Fibroblast of pulmonary artery (primary cell): ENCODE data around the gene ZFHX3.

Experiments used
- DNase-seq: peaks from one replicate; pipeline ENCODE4 v3.0.0-alpha.2; 2010; ENCODE audit warnings: low read depth
- H3K4me3 ChIP-seq: replicated peaks from 2 replicates; pipeline ENCODE4 v1.5.1; 2011; ENCODE audit warnings: low read depth, mild to moderate bottlenecking, control low read depth, low read length, moderate library complexity
- CTCF ChIP-seq: IDR thresholded peaks from 2 replicates; pipeline ENCODE4 v1.5.1; 2011; ENCODE audit warnings: mild to moderate bottlenecking, control low read depth, low read length, inconsistent platforms; ENCODE audit errors: missing control alignments

Gene ZFHX3

DNA sequence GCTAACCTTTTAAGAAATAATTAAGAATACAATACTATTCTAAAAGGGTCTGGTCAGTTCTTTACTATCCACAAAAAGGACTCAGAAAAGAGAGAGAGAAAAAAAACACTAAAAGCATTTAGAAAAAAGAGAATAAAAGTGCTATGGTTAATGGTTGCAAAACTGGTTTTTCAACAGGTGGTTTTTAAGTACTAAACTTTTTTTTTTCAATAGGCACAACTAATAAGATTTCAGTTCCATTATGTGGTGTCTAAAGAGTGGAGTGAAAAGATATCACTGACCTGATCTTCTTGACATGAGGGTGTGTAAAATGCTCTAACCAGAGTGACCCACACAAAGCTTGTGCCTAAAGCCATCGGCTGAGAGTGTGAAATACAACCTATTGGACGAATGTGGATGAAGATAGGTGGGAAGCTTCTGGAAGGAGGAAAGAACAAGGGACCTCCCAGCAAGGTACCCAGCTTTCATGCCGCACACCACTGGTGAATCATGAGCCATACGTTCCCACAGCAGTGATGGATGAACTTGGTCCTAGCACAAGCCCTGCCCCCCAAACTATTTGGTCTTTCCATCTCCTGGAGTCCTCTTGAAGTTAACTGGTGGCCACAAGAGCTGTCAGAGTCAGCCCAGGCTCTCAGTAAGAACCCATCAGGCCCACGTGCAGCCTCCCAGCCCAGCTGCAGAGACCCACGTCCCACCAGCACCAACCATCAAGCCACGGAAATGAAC, 103.0 kb downstream of the ZFHX3 start:
- no peak overlapping the region for H3K4me3 ChIP-seq
- DNase-seq: no peak
- TF ChIP-seq CTCF: no peak

GRCh38 chr16:72942021-72942420, 105.9 kb downstream of the ZFHX3 start:
- no peak for DNase-seq
- TF ChIP-seq CTCF: no peak
- H3K4me3 ChIP-seq: no peak overlapping the region

DNA sequence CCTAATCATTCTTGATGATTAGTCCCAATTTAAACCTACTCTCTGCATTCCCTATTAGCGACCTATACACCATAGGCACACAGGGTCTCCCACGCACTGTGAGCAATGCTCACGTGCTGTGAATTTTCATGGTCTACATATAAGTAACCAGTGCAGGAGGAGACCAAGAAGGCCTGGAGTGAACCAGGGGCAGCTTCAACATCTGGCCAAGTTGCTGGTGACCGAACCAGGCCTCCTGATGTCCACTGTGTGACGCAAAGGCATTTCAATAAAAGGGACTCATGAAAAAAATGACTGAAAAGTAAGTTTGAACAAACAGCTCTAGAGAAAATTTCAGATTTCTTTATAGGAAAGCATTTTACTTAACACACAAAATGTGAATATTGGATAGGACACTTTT, 107.0 kb downstream of the ZFHX3 start:
- TF ChIP-seq CTCF: no peak
- no peak overlapping the region for H3K4me3 ChIP-seq
- DNase-seq: no peak

- DNase-seq: peak; percentile 77
- H3K4me3 ChIP-seq: peak overlapping the region; percentile 30
- peak; percentile 50 for TF ChIP-seq CTCF
These were observed 108.7 kb downstream of the ZFHX3 start for GRCh38 chr16:72939247-72939646.

DNA sequence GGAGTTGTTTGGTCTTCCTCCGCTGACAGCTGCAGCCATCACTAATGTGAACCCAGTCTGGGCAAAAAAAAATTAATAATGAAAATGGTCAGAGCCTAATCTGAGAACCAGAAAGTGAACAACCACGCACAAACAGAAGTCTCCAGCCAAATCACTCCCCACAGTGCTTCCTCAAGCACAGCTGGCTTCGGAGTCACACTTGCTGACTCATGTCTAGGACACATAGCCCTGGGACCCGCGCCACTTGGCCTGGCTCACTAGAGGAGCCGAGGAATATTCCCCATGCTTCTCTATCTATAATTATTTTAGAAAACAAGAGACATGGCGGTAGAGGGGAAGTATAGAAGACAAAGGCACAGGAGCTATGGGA, 109.1 kb downstream of the ZFHX3 start:
- DNase-seq: peak; percentile 93
- TF ChIP-seq CTCF: no peak
- peak overlapping the region; percentile 30 for H3K4me3 ChIP-seq

DNA sequence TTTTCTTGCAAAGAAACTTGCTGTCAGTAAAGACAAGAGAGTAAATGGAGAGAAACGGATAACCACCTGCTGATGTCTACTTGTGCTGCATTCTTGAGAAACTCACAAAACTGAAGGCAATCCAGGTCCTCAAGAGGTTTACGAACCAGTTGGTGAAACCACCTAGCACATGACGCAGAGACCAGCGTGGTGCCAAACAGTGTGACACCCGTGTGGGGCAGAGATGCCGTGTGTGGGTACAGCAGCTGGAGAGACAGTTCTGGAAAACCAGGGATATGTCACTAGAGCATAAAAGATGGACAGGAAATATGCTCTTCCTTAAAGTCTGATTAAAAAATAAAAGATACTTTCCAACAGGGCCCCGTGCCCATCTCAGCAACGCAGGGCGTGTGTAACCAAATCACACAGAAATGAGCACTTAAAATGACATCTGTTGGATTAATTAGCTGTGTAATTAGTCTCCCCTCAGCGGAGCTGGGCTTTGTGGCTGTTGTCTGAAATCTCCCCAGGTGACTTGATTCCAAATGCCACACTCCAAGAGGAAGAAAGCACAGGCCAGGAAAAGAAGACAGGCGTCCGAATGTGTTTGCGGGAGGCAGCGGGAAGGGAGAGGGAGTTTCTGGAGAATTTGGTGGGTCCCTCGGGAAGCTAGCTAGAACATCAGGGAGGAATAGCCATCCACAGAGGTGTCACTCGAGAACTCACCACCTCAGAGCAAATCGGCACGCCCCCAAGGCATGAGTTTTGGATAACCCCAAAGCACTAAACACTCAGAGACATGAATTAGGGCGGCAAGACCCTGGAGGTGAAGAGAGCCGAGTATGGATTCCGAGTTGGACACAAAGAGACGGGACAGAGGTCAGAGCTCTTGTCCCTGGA, 109.8 kb downstream of the ZFHX3 start:
- DNase-seq: no peak
- no peak overlapping the region for H3K4me3 ChIP-seq
- no peak for TF ChIP-seq CTCF
